ENCODE data around the gene RPP30.
"Not testable (repeated sequence)": the region's sequence is repeated elsewhere in the genome, so short reads cannot be mapped to it uniquely, and the experiment has no call there.

RPP30 gene

DNA sequence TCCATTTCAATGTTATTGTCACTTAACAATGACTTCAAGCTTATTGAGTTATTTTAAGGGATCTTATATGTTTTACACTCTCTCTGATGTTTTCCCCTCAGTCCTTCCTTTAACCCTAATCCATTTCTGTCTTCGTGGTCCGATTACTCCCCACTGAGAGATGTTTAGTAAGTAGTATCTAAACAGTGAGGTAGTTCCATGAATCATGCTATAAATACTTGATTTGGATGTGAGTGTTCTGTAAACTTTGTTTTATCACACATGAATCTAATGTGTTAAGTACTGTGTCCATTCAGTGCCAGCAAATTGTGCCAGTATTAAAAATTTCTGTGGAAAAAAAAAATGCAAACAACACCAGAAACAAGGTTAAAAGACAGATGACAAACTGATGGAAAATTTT lies 18.6 kb downstream of the RPP30 start:
- peaks cover 31 to 69% (median 47%) of the 10 kb centered on the region in 5 donors for H3K36me3 ChIP-seq (ENCODE audit: control insufficient read depth in 5 of 5, insufficient read depth in 5 of 5, low read length in 5 of 5)
- no peaks in the 10 kb centered on the region for H3K9me3 ChIP-seq (ENCODE audit: control insufficient read depth in 5 of 5, low read length in 5 of 5)
- no peak overlapping the region for H3K27ac ChIP-seq (ENCODE audit: low read depth, low read length)
- H3K9ac ChIP-seq (ENCODE audit: low read length in 5 of 5): no peak overlapping the region
- peaks cover 0 to 12% (median 5%) of the 10 kb centered on the region in 5 donors for H3K4me1 ChIP-seq (ENCODE audit: control insufficient read depth in 5 of 5, insufficient read depth in 5 of 5, low read length in 5 of 5)
- no peaks in the 10 kb centered on the region for H3K27me3 ChIP-seq (ENCODE audit: control insufficient read depth in 5 of 5, insufficient read depth in 4 of 5, low read length in 5 of 5)
- H3K4me3 ChIP-seq (ENCODE audit: low read depth in 1 of 5, low read length in 5 of 5): no peak overlapping the region

DNA sequence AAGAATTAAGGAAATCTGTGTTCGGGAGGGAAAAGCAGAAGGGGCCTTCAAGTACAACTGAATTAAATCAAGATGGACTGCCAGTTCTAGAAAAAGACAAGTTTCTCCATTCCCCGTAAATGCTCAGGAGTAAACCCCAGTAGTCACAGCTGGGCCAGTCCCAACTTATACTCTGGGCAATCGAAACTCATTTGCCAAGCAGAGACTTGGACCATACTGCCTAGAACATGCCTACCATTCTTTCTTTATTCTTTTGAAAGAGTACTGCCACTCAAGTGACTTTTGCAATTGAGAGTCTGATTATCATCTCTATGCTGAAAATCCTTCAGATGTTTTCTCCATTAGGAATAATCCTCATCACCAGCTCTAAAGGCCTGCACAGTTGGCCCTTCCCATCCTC lies 21.4 kb downstream of the RPP30 start:
- Histone ChIP-seq H3K9me3 (ENCODE audit: control insufficient read depth in 5 of 5, low read length in 5 of 5) (no peaks in the 10 kb centered on the region), H3K27me3 (ENCODE audit: control insufficient read depth in 5 of 5, insufficient read depth in 4 of 5, low read length in 5 of 5) (no peaks in the 10 kb centered on the region), H3K4me3 (ENCODE audit: low read depth in 1 of 5, low read length in 5 of 5) (no peak overlapping the region), H3K36me3 (ENCODE audit: control insufficient read depth in 5 of 5, insufficient read depth in 5 of 5, low read length in 5 of 5) (peaks cover 19 to 51% (median 38%) of the 10 kb centered on the region in 5 donors), H3K9ac (ENCODE audit: low read length in 5 of 5) (no peak overlapping the region), H3K4me1 (ENCODE audit: control insufficient read depth in 5 of 5, insufficient read depth in 5 of 5, low read length in 5 of 5) (peaks cover 0 to 12% (median 4%) of the 10 kb centered on the region in 5 donors), H3K27ac (ENCODE audit: low read depth, low read length) (no peak overlapping the region)

DNA sequence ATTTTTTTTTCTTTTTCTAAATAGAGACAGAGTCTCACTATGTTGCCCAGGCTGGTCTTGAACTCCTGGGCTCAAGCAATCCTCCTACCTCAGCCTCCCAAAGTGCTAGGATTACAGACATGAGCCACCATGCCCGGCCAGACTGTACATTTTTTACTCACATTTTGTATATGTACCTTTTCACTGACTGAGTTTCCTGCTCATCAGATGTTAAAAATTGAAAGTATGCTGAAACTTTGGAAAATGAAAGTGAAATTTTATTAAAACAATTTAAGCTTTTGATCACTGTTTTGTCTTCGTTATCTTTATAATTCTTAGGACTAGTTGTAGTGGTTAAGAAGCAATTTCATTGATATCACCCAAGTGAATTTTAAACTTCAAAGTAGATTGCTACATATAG lies 25.1 kb downstream of the RPP30 start:
- not testable (repeated sequence) for H3K4me3 ChIP-seq (ENCODE audit: low read depth in 1 of 5, low read length in 5 of 5); H3K27ac ChIP-seq (ENCODE audit: low read depth, low read length); H3K9ac ChIP-seq (ENCODE audit: low read length in 5 of 5); H3K27me3 ChIP-seq (ENCODE audit: control insufficient read depth in 5 of 5, insufficient read depth in 4 of 5, low read length in 5 of 5); H3K9me3 ChIP-seq (ENCODE audit: control insufficient read depth in 5 of 5, low read length in 5 of 5); H3K4me1 ChIP-seq (ENCODE audit: control insufficient read depth in 5 of 5, insufficient read depth in 5 of 5, low read length in 5 of 5)
- peaks cover 19 to 50% (median 28%) of the 10 kb centered on the region in 5 donors for H3K36me3 ChIP-seq (ENCODE audit: control insufficient read depth in 5 of 5, insufficient read depth in 5 of 5, low read length in 5 of 5)

DNA sequence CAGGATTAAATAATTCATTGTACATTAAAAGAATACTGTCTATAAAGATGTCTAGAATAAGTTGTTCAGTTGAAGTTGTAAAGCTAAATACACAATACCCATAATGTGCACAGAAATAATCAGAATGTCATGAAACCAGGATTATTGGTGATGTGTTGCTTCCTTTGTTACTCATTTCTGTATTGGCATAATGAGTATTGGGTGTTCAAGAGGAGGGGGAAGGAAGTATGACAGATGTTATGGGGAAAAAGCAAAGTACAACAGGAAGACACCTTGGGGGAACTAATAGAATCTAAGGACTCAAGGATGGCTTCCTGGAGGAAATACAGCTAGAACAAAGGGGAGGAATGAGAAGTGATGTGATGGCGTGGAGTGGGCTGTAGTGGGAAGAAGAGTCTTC lies 34.2 kb downstream of the RPP30 start:
- Histone ChIP-seq H3K9me3 (ENCODE audit: control insufficient read depth in 5 of 5, low read length in 5 of 5) (no peaks in the 10 kb centered on the region), H3K4me1 (ENCODE audit: control insufficient read depth in 5 of 5, insufficient read depth in 5 of 5, low read length in 5 of 5) (no peaks in the 10 kb centered on the region), H3K4me3 (ENCODE audit: low read depth in 1 of 5, low read length in 5 of 5) (no peak overlapping the region), H3K36me3 (ENCODE audit: control insufficient read depth in 5 of 5, insufficient read depth in 5 of 5, low read length in 5 of 5) (peaks cover 12 to 37% (median 23%) of the 10 kb centered on the region in 5 donors), H3K27ac (ENCODE audit: low read depth, low read length) (no peak overlapping the region), H3K9ac (ENCODE audit: low read length in 5 of 5) (no peak overlapping the region), H3K27me3 (ENCODE audit: control insufficient read depth in 5 of 5, insufficient read depth in 4 of 5, low read length in 5 of 5) (no peaks in the 10 kb centered on the region)

DNA sequence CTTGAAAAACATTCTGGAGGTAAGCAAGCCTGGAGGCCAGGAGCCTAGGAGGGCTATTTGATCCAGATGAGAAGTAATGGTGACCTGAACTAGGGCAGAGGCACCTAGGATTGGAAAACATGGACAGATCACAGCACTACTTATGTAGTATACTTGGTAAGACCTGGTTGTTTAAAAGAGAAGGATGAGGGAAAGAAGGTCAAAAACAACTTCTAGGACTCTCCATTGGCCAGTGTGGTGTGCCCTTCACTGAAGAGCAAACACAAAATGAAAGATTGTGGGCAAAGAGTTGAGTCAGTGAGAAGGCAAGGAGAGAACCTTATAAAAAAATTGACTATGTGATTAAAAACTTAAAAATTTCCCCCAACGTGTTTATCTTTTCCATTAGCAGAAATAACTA lies 34.8 kb downstream of the RPP30 start:
- H3K27me3 ChIP-seq (ENCODE audit: control insufficient read depth in 5 of 5, insufficient read depth in 4 of 5, low read length in 5 of 5): no peaks in the 10 kb centered on the region
- no peak overlapping the region for H3K9ac ChIP-seq (ENCODE audit: low read length in 5 of 5)
- H3K36me3 ChIP-seq (ENCODE audit: control insufficient read depth in 5 of 5, insufficient read depth in 5 of 5, low read length in 5 of 5): peaks cover 8 to 34% (median 20%) of the 10 kb centered on the region in 5 donors
- peaks cover 0 to 1% (median under 1%) of the 10 kb centered on the region in 5 donors for H3K4me1 ChIP-seq (ENCODE audit: control insufficient read depth in 5 of 5, insufficient read depth in 5 of 5, low read length in 5 of 5)
- H3K27ac ChIP-seq (ENCODE audit: low read depth, low read length): no peak overlapping the region
- no peak overlapping the region for H3K4me3 ChIP-seq (ENCODE audit: low read depth in 1 of 5, low read length in 5 of 5)
- no peaks in the 10 kb centered on the region for H3K9me3 ChIP-seq (ENCODE audit: control insufficient read depth in 5 of 5, low read length in 5 of 5)

DNA sequence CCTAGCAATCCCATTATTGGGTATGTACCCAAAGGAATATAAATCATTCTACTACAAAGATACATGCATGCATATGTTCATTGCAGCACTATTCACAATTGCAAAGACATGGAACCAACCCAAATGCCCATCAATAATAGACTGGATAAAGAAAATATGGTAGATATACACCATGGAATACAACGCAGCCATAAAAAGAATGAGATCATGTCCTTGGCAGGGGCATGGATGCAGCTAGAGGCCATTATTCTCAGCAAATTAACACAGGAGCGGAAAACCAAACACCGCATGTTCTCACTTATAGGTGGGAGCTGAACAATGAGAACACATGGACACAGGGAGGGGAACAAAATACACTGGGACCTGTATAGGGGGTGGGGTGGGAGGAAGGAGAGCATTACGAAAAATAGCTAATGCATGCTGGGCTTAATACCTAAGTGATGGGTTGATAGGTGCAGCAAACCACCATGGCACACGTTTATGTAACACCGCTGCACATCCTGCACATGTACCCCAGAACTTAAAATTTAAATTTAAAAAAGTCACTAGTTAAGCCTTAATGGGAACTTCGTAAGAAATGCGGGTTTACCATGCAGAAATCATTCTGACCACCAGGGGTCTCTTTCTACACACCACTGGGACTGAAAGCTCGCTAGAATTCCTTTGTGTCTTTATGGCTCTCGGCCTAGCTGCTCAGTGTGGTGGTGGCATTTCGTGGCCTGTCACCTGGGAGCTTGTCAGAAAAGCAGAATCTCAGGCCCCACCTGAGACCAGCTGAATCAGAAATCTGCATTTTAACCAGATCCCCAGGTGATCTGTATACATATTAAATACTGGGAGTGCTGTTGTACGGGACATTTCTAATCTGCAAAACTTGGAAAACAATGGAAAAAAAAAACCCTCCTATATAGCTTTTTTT lies 39.6 kb downstream of the RPP30 start:
- peaks cover 0 to 10% (median 3%) of the 10 kb centered on the region in 5 donors for H3K36me3 ChIP-seq (ENCODE audit: control insufficient read depth in 5 of 5, insufficient read depth in 5 of 5, low read length in 5 of 5)
- H3K4me1 ChIP-seq (ENCODE audit: control insufficient read depth in 5 of 5, insufficient read depth in 5 of 5, low read length in 5 of 5): peaks cover 0 to 6% (median 3%) of the 10 kb centered on the region in 5 donors
- no peak overlapping the region for H3K4me3 ChIP-seq (ENCODE audit: low read depth in 1 of 5, low read length in 5 of 5)
- peak overlapping the region in 1 of 5 donors; percentile 50 for H3K9ac ChIP-seq (ENCODE audit: low read length in 5 of 5)
- no peak overlapping the region for H3K27ac ChIP-seq (ENCODE audit: low read depth, low read length)
- H3K27me3 ChIP-seq (ENCODE audit: control insufficient read depth in 5 of 5, insufficient read depth in 4 of 5, low read length in 5 of 5): no peaks in the 10 kb centered on the region
- no peaks in the 10 kb centered on the region for H3K9me3 ChIP-seq (ENCODE audit: control insufficient read depth in 5 of 5, low read length in 5 of 5)

DNA sequence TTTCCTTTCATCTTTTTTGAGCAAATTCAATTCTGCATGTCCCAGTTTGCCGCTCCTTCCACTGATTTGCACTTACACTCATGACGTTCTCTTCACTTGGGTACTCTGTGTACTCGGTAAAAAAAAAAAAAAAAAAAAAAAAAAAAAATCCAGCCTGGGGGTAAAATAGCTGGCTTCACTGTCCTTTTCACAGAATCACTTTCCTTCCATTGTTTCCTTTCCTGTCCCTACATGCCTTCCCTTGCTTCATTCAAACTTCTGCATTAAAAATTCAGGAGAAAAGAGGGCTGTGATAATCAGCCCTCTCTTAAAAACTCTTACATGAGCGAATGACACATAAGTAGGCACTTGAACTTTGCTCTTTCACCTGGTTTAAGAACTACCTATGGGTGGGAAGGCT lies 40.4 kb downstream of the RPP30 start:
- Histone ChIP-seq H3K27ac (ENCODE audit: low read depth, low read length) (no peak overlapping the region), H3K4me3 (ENCODE audit: low read depth in 1 of 5, low read length in 5 of 5) (no peak overlapping the region)

DNA sequence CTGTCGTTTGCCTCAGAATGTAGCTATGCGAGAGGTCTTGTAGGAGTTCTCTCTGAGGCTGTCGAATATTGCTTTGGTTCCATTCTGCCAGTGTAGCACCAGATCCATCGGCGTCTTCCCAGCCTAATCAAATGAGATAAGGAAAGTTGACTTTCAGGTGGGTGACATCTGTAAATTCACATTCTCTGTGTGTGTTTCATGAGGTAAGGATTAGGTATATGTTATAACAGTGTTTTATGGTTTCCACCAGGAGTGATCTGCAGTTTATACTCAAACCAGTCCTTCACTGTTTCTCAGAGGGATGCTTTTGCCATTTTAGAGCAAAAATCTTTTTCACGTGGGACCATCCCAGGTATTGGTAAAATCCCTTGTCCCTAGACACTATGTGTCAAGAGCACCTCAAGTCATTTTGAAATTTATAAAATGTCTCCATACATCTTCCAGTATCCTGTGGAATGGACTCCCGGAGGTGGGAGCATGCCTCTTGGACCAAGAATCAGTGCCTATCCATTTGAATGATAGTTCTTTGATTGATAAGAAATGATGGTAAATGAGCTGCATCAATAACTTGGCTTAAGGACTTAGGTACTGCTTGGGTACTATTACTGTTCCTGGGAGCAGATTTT lies 41.2 kb downstream of the RPP30 start:
- H3K27ac ChIP-seq (ENCODE audit: low read depth, low read length): no peak overlapping the region
- no peaks in the 10 kb centered on the region for H3K9me3 ChIP-seq (ENCODE audit: control insufficient read depth in 5 of 5, low read length in 5 of 5)

More for the DNA sequence above, 40.4 kb downstream of the RPP30 start:
- no peak overlapping the region for H3K9ac ChIP-seq (ENCODE audit: low read length in 5 of 5)
- H3K4me1 ChIP-seq (ENCODE audit: control insufficient read depth in 5 of 5, insufficient read depth in 5 of 5, low read length in 5 of 5): peaks cover 0 to 6% (median 3%) of the 10 kb centered on the region in 5 donors
- H3K9me3 ChIP-seq (ENCODE audit: control insufficient read depth in 5 of 5, low read length in 5 of 5): no peaks in the 10 kb centered on the region
- no peaks in the 10 kb centered on the region for H3K27me3 ChIP-seq (ENCODE audit: control insufficient read depth in 5 of 5, insufficient read depth in 4 of 5, low read length in 5 of 5)
- H3K36me3 ChIP-seq (ENCODE audit: control insufficient read depth in 5 of 5, insufficient read depth in 5 of 5, low read length in 5 of 5): peaks cover 0 to 10% (median 3%) of the 10 kb centered on the region in 5 donors

DNA sequence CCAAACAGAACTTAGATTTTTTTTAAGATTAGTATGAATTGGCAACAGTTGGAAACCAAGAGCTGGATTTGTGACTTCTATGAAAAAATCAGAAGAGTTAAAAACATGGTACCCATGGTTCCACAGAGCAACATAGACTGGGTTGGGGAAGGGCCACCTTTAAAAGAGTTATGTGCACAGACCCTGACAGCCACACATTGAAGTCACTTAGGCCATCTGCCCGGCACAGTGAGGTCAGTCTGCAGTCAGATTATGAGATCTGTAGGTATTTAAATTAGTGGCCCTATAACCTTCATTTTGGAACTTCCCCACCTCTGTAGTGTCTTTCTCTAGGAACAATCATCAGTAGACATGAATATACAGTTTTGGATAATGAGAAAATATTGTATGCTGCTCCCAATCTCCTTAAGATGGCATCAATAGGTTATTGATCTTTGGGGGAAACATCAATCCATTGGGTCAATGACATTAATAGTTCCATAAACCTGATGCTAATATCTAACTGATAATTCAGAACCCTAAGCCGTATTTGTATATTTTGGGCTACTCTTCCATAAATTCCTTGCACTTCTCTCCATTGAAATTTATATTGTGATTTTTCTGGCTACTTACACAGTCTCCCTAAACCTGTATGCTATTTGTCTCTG lies 42.1 kb downstream of the RPP30 start:
- Histone ChIP-seq H3K4me1 (ENCODE audit: control insufficient read depth in 5 of 5, insufficient read depth in 5 of 5, low read length in 5 of 5) (peaks cover 0 to 6% (median 3%) of the 10 kb centered on the region in 5 donors), H3K36me3 (ENCODE audit: control insufficient read depth in 5 of 5, insufficient read depth in 5 of 5, low read length in 5 of 5) (no peaks in the 10 kb centered on the region), H3K4me3 (ENCODE audit: low read depth in 1 of 5, low read length in 5 of 5) (no peak overlapping the region), H3K9ac (ENCODE audit: low read length in 5 of 5) (no peak overlapping the region), H3K9me3 (ENCODE audit: control insufficient read depth in 5 of 5, low read length in 5 of 5) (no peaks in the 10 kb centered on the region), H3K27ac (ENCODE audit: low read depth, low read length) (no peak overlapping the region), H3K27me3 (ENCODE audit: control insufficient read depth in 5 of 5, insufficient read depth in 4 of 5, low read length in 5 of 5) (no peaks in the 10 kb centered on the region)

More for the DNA sequence above, 41.2 kb downstream of the RPP30 start:
- Histone ChIP-seq H3K27me3 (ENCODE audit: control insufficient read depth in 5 of 5, insufficient read depth in 4 of 5, low read length in 5 of 5) (no peaks in the 10 kb centered on the region), H3K36me3 (ENCODE audit: control insufficient read depth in 5 of 5, insufficient read depth in 5 of 5, low read length in 5 of 5) (peaks cover 0 to 2% (median 0%) of the 10 kb centered on the region in 5 donors), H3K9ac (ENCODE audit: low read length in 5 of 5) (no peak overlapping the region), H3K4me3 (ENCODE audit: low read depth in 1 of 5, low read length in 5 of 5) (no peak overlapping the region), H3K4me1 (ENCODE audit: control insufficient read depth in 5 of 5, insufficient read depth in 5 of 5, low read length in 5 of 5) (peaks cover 0 to 6% (median 3%) of the 10 kb centered on the region in 5 donors)

Data from subcutaneous abdominal adipose tissue (tissue), 5 donors.